ENCODE data around the gene TBC1D2. TPM values are rescaled to one million over a fixed set of nuclear protein-coding genes. Genes with fewer than 3 reads are reported as not detected.

TBC1D2 gene
- total and polyA plus RNA-seq, 2 of the 13 experiments (the other 11 are each of a cell fraction or from before 2014, with no cell fraction given) = 2.0 to 2.8 TPM

GRCh38 chr9:98255578-98256296 is at the start of gene TBC1D2 (continued):
- TF ChIP-seq KDM3A (CRISPR knock-in tag; IDR thresholded peaks at IDR 0.05; ENCODE audit: low read depth) = peak; percentile 21; the same call in 1 of the 2 replicates
- no peak for TF ChIP-seq ZNF275 (CRISPR knock-in tag; IDR thresholded peaks at IDR 0.05; ENCODE audit: borderline replicate concordance)
- TF ChIP-seq HNF4A (CRISPR knock-in tag; IDR thresholded peaks at IDR 0.05) = no peak
- TF ChIP-seq NFKB2 (CRISPR knock-in tag; IDR thresholded peaks at IDR 0.05; ENCODE audit: borderline replicate concordance) = peak; percentile 62; the same call in 1 of the 2 replicates
- peak; percentile 85 for TF ChIP-seq HOXA5 (CRISPR knock-in tag; IDR thresholded peaks at IDR 0.05)
- TF ChIP-seq ZBTB33 (CRISPR knock-in tag; IDR thresholded peaks at IDR 0.05) = 0 out of 2 replicates have a peak, but pooled peaks have one; percentile 27
- TF ChIP-seq ZNF513 (CRISPR knock-in tag; conservative IDR thresholded peaks at IDR 0.05) = 0 out of 2 replicates have a peak, but pooled peaks have one; percentile 77
- no peak for TF ChIP-seq HNF1A (IDR thresholded peaks at IDR 0.05; ENCODE audit: low read depth)
- TF ChIP-seq HNF1A (CRISPR knock-in tag; IDR thresholded peaks at IDR 0.05; ENCODE audit: borderline replicate concordance) = peak; percentile 29; the same call in 1 of the 2 replicates

Data from HepG2 (cell line).